ENCODE measurements around the gene ARV1.
A peak's percentile ranks its signal among the peaks of the same experiment; 100 is the strongest.

DNA sequence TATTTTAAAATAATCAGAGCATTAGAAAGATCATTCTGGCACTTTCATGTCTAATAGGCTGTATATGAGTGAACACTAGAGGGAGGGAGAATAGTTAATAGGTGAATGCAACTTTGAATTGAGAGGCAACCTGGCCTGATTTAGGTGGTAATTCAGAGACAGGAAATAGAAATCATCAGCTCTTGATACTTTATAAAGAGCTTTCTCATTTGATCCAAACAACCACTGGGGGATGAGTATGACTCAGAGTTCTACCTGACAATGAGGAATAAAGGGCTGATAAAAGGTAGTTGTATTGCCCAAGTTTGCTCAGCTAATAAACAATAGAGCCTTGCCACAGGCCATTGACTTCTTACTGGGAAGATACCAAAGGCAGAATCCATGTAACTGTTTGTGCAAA lies 66.4 kb downstream of the ARV1 start:
- no peak for TF ChIP-seq EZH2phosphoT487 (IDR thresholded peaks at IDR 0.05; ENCODE audit: low read depth)
- TF ChIP-seq, protein P1, sequence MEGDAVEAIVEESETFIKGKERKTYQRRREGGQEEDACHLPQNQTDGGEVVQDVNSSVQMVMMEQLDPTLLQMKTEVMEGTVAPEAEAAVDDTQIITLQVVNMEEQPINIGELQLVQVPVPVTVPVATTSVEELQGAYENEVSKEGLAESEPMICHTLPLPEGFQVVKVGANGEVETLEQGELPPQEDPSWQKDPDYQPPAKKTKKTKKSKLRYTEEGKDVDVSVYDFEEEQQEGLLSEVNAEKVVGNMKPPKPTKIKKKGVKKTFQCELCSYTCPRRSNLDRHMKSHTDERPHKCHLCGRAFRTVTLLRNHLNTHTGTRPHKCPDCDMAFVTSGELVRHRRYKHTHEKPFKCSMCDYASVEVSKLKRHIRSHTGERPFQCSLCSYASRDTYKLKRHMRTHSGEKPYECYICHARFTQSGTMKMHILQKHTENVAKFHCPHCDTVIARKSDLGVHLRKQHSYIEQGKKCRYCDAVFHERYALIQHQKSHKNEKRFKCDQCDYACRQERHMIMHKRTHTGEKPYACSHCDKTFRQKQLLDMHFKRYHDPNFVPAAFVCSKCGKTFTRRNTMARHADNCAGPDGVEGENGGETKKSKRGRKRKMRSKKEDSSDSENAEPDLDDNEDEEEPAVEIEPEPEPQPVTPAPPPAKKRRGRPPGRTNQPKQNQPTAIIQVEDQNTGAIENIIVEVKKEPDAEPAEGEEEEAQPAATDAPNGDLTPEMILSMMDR (IDR thresholded peaks at IDR 0.05; ENCODE audit: low read depth, low read length), result 0 out of 2 replicates have a peak, but pooled peaks have one; percentile 12

Data from OCI-LY3 (cell line).